ENCODE results near the gene PPOX.

PPOX gene

GRCh38 chr1:161220002-161220401, 53.8 kb downstream of the PPOX start:
- DNase-seq (ENCODE audit: low spot score) (no peak), FAIRE-seq (no peak)

Data from urothelium cell line (cell line).